Stomach (tissue), 9 donors: ENCODE measurements around the gene CALML6. TPM values are rescaled to one million over a fixed set of nuclear protein-coding genes. Genes with fewer than 3 reads are reported as not detected.

ENCODE experiments used
- DNase-seq, 2 donors: peaks; one replicate each; pipeline versions ENCODE4 v3.0.0 to v3.0.0-alpha.2; 2013 to 2019
- H3K27ac ChIP-seq, 5 donors: fragments of 200-600 bp in 4 of 5; sonication (generic) in 4 of 5; one replicate each; pipeline ENCODE4 v1.5.1; 2013 to 2019; ENCODE audit warnings: mild to moderate bottlenecking in 1 of 5, moderate library complexity in 1 of 5
- H3K27me3 ChIP-seq, 3 donors: fragments of 200-600 bp; sonication (generic); one replicate each; pipeline ENCODE4 v1.5.1; 2017 to 2019; ENCODE audit warnings: mixed run types in 1 of 3
- H3K36me3 ChIP-seq, 4 donors: fragments of 200-600 bp; sonication (generic); 1 replicate in 3 of 4; 2 replicates in 1 of 4; pipeline ENCODE4 v1.5.1; 2016 to 2019
- H3K4me1 ChIP-seq, 4 donors: fragments of 200-600 bp; sonication (generic); one replicate each; pipeline ENCODE4 v1.5.1; 2016 to 2019
- H3K4me3 ChIP-seq, 4 donors: fragments of 200-600 bp; sonication (generic) in 3 of 4; one replicate each; pipeline ENCODE4 v1.5.1; 2016 to 2019; ENCODE audit warnings: mild to moderate bottlenecking in 1 of 4
- H3K9me3 ChIP-seq, 4 donors: fragments of 200-600 bp; sonication (generic); one replicate each; pipeline ENCODE4 v1.5.1; 2016 to 2019
- CTCF ChIP-seq, 7 experiments: fragments of 450-650 bp in 4 of 7; fragments of 200-600 bp in 3 of 7; sonication (generic) in 3 of 7; IDR thresholded peaks; one replicate each; pipeline ENCODE4 v1.5.1; 2016 to 2019; ENCODE audit warnings: antibody characterized with exemption in 7 of 7, control low read depth in 2 of 7, mild to moderate bottlenecking in 1 of 7
- EP300 ChIP-seq: sonication (generic); formaldehyde crosslinking; IDR thresholded peaks from one replicate; pipeline ENCODE4 v1.6.1; 2017; ENCODE audit warnings: antibody characterized with exemption
- POLR2A ChIP-seq, 4 donors: fragments of 450-650 bp; IDR thresholded peaks; one replicate each; pipeline ENCODE4 v1.6.1; 2016; ENCODE audit warnings: antibody characterized with exemption in 4 of 4, control low read depth in 2 of 4, mild to moderate bottlenecking in 1 of 4, moderate library complexity in 1 of 4
- POLR2AphosphoS5 ChIP-seq, 3 donors: sonication (generic); formaldehyde crosslinking; IDR thresholded peaks; one replicate each; pipeline ENCODE4 v1.6.1; 2016; ENCODE audit warnings: antibody characterized with exemption in 3 of 3
- WGBS, 5 donors: extraction: QIAGEN DNeasy Blood & Tissue Kit in 3 of 5; methylation state at CpG; one replicate each; pipeline versions ENCODE4 v1.1.5 to v1.1.7; 2013 to 2018; 5-methylcytosine and 5-hydroxymethylcytosine counted together
- intact Hi-C: fragments of 100-400 bp; cut with DNase I; formaldehyde crosslinking; loops from one replicate; pipeline ENCODE4 v1.15.1; 2023; ENCODE audit warnings: low total_unique reads
- polyA plus RNA-seq, 3 donors: library from polyadenylated mRNA; stranded (reverse); fragments of 200-250 nt; gene quantifications; one replicate each; pipeline ENCODE4 v1.2.3, GENCODE V29; 2013
- total RNA-seq, 5 donors: library from RNA; depleted of rRNA; stranded (reverse); fragments of >200 nt; gene quantifications; one replicate each; pipeline versions ENCODE4 v1.1.0 to v1.2.3, GENCODE V29; 2014 to 2016
- donor health status: healthy with polysubstance abuse.
- donor health status: Bipolar disorder and iron deficiency.
- donor health status: healthy.

The CALML6 gene
- total and polyA plus RNA-seq, 8 donors: 1.4 to 5.7 (median 2.6) TPM; not detected in 5

GRCh38 chr1:1966071-1966740 lies 51.1 kb downstream of the CALML6 start:
- TF ChIP-seq POLR2AphosphoS5 (IDR thresholded peaks at IDR 0.05): no peak
- TF ChIP-seq POLR2A (IDR thresholded peaks at IDR 0.05): no peak
- no peak for TF ChIP-seq CTCF (IDR thresholded peaks at IDR 0.05)
- TF ChIP-seq EP300: no peak
- Histone ChIP-seq H3K4me3 (no peak overlapping the region), H3K36me3 (no peaks in the 10 kb centered on the region), H3K4me1 (no peaks in the 10 kb centered on the region), H3K27ac (no peak overlapping the region), H3K9me3 (no peaks in the 10 kb centered on the region), H3K27me3 (peaks cover 0 to 73% (median 18%) of the 10 kb centered on the region in 3 donors)
- intact Hi-C loops: no loop called here
- WGBS, 5 donors: 56 to 72% (median 66%) methylated on average over 38 of the region's 38 CpGs
- no peak for DNase-seq

Other genes starting within 250 kb of the CALML6 start
- 100 to 1,000 TPM in 1 of 5 donors, 10 to 100 TPM in 4; 16.9 to 105 (median 64.5) TPM for gene SLC35E2B, start 222.5 kb upstream of the CALML6 start, total RNA-seq
- gene SLC35E2B, start 222.5 kb upstream of the CALML6 start, polyA plus RNA-seq: 10 to 100 TPM; 11.2 to 16.7 (median 11.3) TPM
- gene CDK11A, start 190.9 kb upstream of the CALML6 start, total RNA-seq: 100 to 1,000 TPM in 3 of 5 donors, 10 to 100 TPM in 2; 46.1 to 233 (median 126) TPM
- 10 to 100 TPM; 27.3 to 68.7 (median 31.6) TPM for gene CDK11A, start 190.9 kb upstream of the CALML6 start, polyA plus RNA-seq
- 100 to 1,000 TPM in 3 of 5 donors, 10 to 100 TPM in 2; 69.9 to 202 (median 102) TPM for gene NADK, start 136.8 kb upstream of the CALML6 start, total RNA-seq
- 10 to 100 TPM; 38.6 to 63.2 (median 45.9) TPM for gene NADK, start 136.8 kb upstream of the CALML6 start, polyA plus RNA-seq
- 100 to 1,000 TPM in 4 of 5 donors, 10 to 100 TPM in 1; 49.6 to 195 (median 124) TPM for gene GNB1, start 24.2 kb upstream of the CALML6 start, total RNA-seq
- gene GNB1, start 24.2 kb upstream of the CALML6 start, polyA plus RNA-seq: 100 to 1,000 TPM in 2 of 3 donors, 10 to 100 TPM in 1; 66.2 to 146 (median 126) TPM
- 1 to 10 TPM in 1 of 5 donors, not detected in 4; 9.8 TPM for gene TMEM52, start 4.0 kb downstream of the CALML6 start, total RNA-seq
- gene TMEM52, start 4.0 kb downstream of the CALML6 start, polyA plus RNA-seq: 10 to 100 TPM in 1 of 3 donors, 1 to 10 TPM in 2; 5.0 to 10.4 (median 6.2) TPM
- gene CFAP74, start 88.5 kb downstream of the CALML6 start, total RNA-seq: under 1 TPM in 1 of 5 donors, not detected in 4; under 0.01 TPM
- gene CFAP74, start 88.5 kb downstream of the CALML6 start, polyA plus RNA-seq: not detected
- 1 to 10 TPM in 1 of 5 donors, not detected in 4; 1.5 TPM for gene GABRD, start 104.1 kb downstream of the CALML6 start, total RNA-seq
- under 1 TPM in 2 of 3 donors, not detected in 1; 0.50 to 0.95 TPM for gene GABRD, start 104.1 kb downstream of the CALML6 start, polyA plus RNA-seq
- 10 to 100 TPM; 11.1 to 55.8 (median 21.3) TPM for gene PRKCZ, start 135.2 kb downstream of the CALML6 start, total RNA-seq
- gene PRKCZ, start 135.2 kb downstream of the CALML6 start, polyA plus RNA-seq: 10 to 100 TPM; 23.7 to 38.8 (median 27.3) TPM